Caco-2 (cell line): ENCODE measurements around the gene ZFHX3. TPM values are rescaled to one million over a fixed set of nuclear protein-coding genes. Genes with fewer than 3 reads are reported as not detected.

Source experiments
- BruUV-seq: library from RNA; stranded (reverse); fragments of 400-500 nt; replicated peaks from 2 replicates; lab custom pipeline; 2021; lab: Mats Ljungman, UMichigan
- CTCF ChIA-PET: fragments of 300-600 bp; sonication (Branson Sonifier 250); formaldehyde crosslinking; loops from one replicate; lab custom pipeline; 2022; ENCODE audit warnings: antibody characterized with exemption; lab: Charles Lee
- POLR2A ChIA-PET: fragments of 300-600 bp; sonication (Branson Sonifier 250); formaldehyde crosslinking; loops from one replicate; lab custom pipeline; 2022; ENCODE audit warnings: antibody characterized with exemption; lab: Charles Lee
- DNase-seq, 2 experiments: peaks; one replicate each; pipeline versions ENCODE4 v3.0.0 to v3.0.0-alpha.2; 2020 to 2022
- H3K27me3 ChIP-seq: replicated peaks from 2 replicates; pipeline ENCODE4 v1.6.0; 2011; ENCODE audit warnings: low read length; ENCODE audit not compliant: control insufficient read depth, insufficient read depth
- H3K36me3 ChIP-seq: 2 replicates; pipeline ENCODE4 v1.5.1; 2011; ENCODE audit warnings: low read length; ENCODE audit not compliant: control insufficient read depth, insufficient read depth
- H3K4me1 ChIP-seq: fragments of 250-450 bp; sonication (Bioruptor Pico); 2 replicates; pipeline ENCODE4 v1.5.1; 2020; ENCODE audit warnings: mild to moderate bottlenecking
- H3K4me3 ChIP-seq: 2 replicates; pipeline ENCODE4 v1.5.1; 2011; ENCODE audit warnings: low read depth, mild to moderate bottlenecking, control low read depth, low read length
- H3K9me3 ChIP-seq: fragments of 250-450 bp; sonication (Bioruptor Pico); 2 replicates; pipeline ENCODE4 v1.5.1; 2020; ENCODE audit warnings: mild to moderate bottlenecking, moderate library complexity
- H3K27ac Mint-ChIP-seq: one replicate; pipeline ENCODE4 v1.8.0; 2022; ENCODE audit warnings: mixed read lengths; ENCODE audit not compliant: unreplicated experiment
- H3K27me3 Mint-ChIP-seq: one replicate; pipeline ENCODE4 v1.8.0; 2022; ENCODE audit warnings: mixed read lengths; ENCODE audit not compliant: insufficient read depth, unreplicated experiment
- H3K36me3 Mint-ChIP-seq: one replicate; pipeline ENCODE4 v1.8.0; 2022; ENCODE audit warnings: mild to moderate bottlenecking, mixed read lengths; ENCODE audit not compliant: insufficient read depth, unreplicated experiment
- H3K4me1 Mint-ChIP-seq: one replicate; pipeline ENCODE4 v1.8.0; 2022; ENCODE audit warnings: low read depth, mixed read lengths; ENCODE audit not compliant: unreplicated experiment
- H3K4me3 Mint-ChIP-seq: one replicate; pipeline ENCODE4 v1.8.0; 2022; ENCODE audit warnings: mild to moderate bottlenecking, moderate library complexity, mixed read lengths; ENCODE audit not compliant: unreplicated experiment
- H3K9me3 Mint-ChIP-seq: one replicate; pipeline ENCODE4 v1.8.0; 2022; ENCODE audit warnings: mixed read lengths; ENCODE audit not compliant: unreplicated experiment
- CTCF ChIP-seq, 2 experiments: fragments of 200-600 bp in 1 of 2; IDR thresholded peaks; 1 replicate in 1 of 2; 2 replicates in 1 of 2; pipeline versions ENCODE4 v1.5.1 to v1.8.0; 2011 to 2022; ENCODE audit warnings: antibody characterized with exemption in 1 of 2, control low read depth in 1 of 2, inconsistent platforms in 1 of 2, low read depth in 1 of 2, low read length in 1 of 2, mild to moderate bottlenecking in 1 of 2, moderate library complexity in 1 of 2; ENCODE audit not compliant: insufficient read depth in 1 of 2, severe bottlenecking in 1 of 2, unreplicated experiment in 1 of 2
- intact Hi-C: fragments of 100-400 bp; cut with micrococcal nuclease; formaldehyde crosslinking; loops from one replicate; pipeline ENCODE4 v1.10.0; 2022; ENCODE audit not compliant: unreplicated experiment
- total RNA-seq: library from RNA; stranded (reverse); gene quantifications from 2 replicates; pipeline ENCODE4 v1.2.3, GENCODE V29; 2022

The ZFHX3 gene
- total RNA-seq, 1 experiment from 2014 or later = 39.9 TPM

GRCh38 chr16:72752004-72752695 is 295.8 kb downstream of the ZFHX3 start:
- H3K9me3 Mint-ChIP-seq = peaks cover 10% of the 10 kb centered on the region
- Histone ChIP-seq H3K27me3 (no peaks in the 10 kb centered on the region), H3K36me3 (no peaks in the 10 kb centered on the region), H3K4me3 (no peak overlapping the region), H3K4me1 (0 out of 2 replicates have a peak, but pooled peaks cover 11% of the 10 kb centered on the region), H3K9me3 (no peaks in the 10 kb centered on the region)
- H3K27me3 Mint-ChIP-seq = no peaks in the 10 kb centered on the region
- BruUV-seq = no TSS peak
- ChIA-PET CTCF (no interaction called here), POLR2A (no interaction called here)
- H3K36me3 Mint-ChIP-seq = no peaks in the 10 kb centered on the region
- DNase-seq = no peak
- TF ChIP-seq CTCF (IDR thresholded peaks at IDR 0.05; ENCODE audit: insufficient read depth in 1 of 2, low read depth in 1 of 2, low read length in 1 of 2, severe bottlenecking in 1 of 2, unreplicated experiment in 1 of 2) = no peak
- no peak overlapping the region for H3K27ac Mint-ChIP-seq
- intact Hi-C loops = no loop called here
- no peak overlapping the region for H3K4me3 Mint-ChIP-seq
- no peaks in the 10 kb centered on the region for H3K4me1 Mint-ChIP-seq

GRCh38 chr16:72751076-72751475 is 296.9 kb downstream of the ZFHX3 start:
- Histone ChIP-seq H3K27me3 (no peaks in the 10 kb centered on the region), H3K4me3 (no peak overlapping the region), H3K4me1 (0 out of 2 replicates have a peak, but pooled peaks cover 11% of the 10 kb centered on the region), H3K36me3 (no peaks in the 10 kb centered on the region), H3K9me3 (no peaks in the 10 kb centered on the region)
- intact Hi-C loops = no loop called here
- no peaks in the 10 kb centered on the region for H3K27me3 Mint-ChIP-seq
- no TSS peak for BruUV-seq
- no peak for TF ChIP-seq CTCF (IDR thresholded peaks at IDR 0.05; ENCODE audit: insufficient read depth in 1 of 2, low read depth in 1 of 2, low read length in 1 of 2, severe bottlenecking in 1 of 2, unreplicated experiment in 1 of 2)
- ChIA-PET POLR2A (no interaction called here), CTCF (no interaction called here)
- H3K9me3 Mint-ChIP-seq = peaks cover 5% of the 10 kb centered on the region
- H3K27ac Mint-ChIP-seq = no peak overlapping the region
- no peak for DNase-seq
- H3K4me3 Mint-ChIP-seq = no peak overlapping the region
- H3K36me3 Mint-ChIP-seq = no peaks in the 10 kb centered on the region
- no peaks in the 10 kb centered on the region for H3K4me1 Mint-ChIP-seq

GRCh38 chr16:72749091-72749490 is 298.8 kb downstream of the ZFHX3 start:
- H3K4me3 ChIP-seq = no peak overlapping the region
- H3K4me1 ChIP-seq = 0 out of 2 replicates have a peak, but pooled peaks cover 11% of the 10 kb centered on the region
- no TSS peak for BruUV-seq
- DNase-seq = no peak
- Mint-ChIP-seq H3K36me3 (no peaks in the 10 kb centered on the region), H3K4me3 (no peak overlapping the region), H3K27ac (no peak overlapping the region), H3K4me1 (no peaks in the 10 kb centered on the region), H3K27me3 (no peaks in the 10 kb centered on the region), H3K9me3 (no peaks in the 10 kb centered on the region)
- intact Hi-C loops = no loop called here
- ChIA-PET CTCF (no interaction called here), POLR2A (no interaction called here)
- H3K27me3 ChIP-seq = no peaks in the 10 kb centered on the region
- H3K9me3 ChIP-seq = no peaks in the 10 kb centered on the region
- H3K36me3 ChIP-seq = no peaks in the 10 kb centered on the region
- TF ChIP-seq CTCF (IDR thresholded peaks at IDR 0.05; ENCODE audit: insufficient read depth in 1 of 2, low read depth in 1 of 2, low read length in 1 of 2, severe bottlenecking in 1 of 2, unreplicated experiment in 1 of 2) = no peak
